Activated naive CD4-positive, alpha-beta T cell treated with anti-CD3 and anti-CD28 coated beads for 36 hours (primary cell): Measurements from ENCODE around the gene DGKI. TPM values are rescaled to one million over a fixed set of nuclear protein-coding genes. Genes with fewer than 3 reads are reported as not detected.

ENCODE experiments used
- CTCF ChIA-PET: fragments of 350-600 bp; sonication (Branson Sonifier 250); formaldehyde crosslinking; loops from one replicate; lab custom pipeline; 2021; ENCODE audit warnings: antibody characterized with exemption; lab: Charles Lee
- DNase-seq: peaks from one replicate; pipeline ENCODE4 v3.0.0-alpha.2; 2020
- H3K27ac Mint-ChIP-seq: one replicate; pipeline ENCODE4 v1.8.0; 2021; ENCODE audit warnings: mild to moderate bottlenecking, mixed read lengths
- H3K27me3 Mint-ChIP-seq: one replicate; pipeline ENCODE4 v1.8.0; 2021; ENCODE audit warnings: low read depth, mixed read lengths
- H3K36me3 Mint-ChIP-seq: one replicate; pipeline ENCODE4 v1.8.0; 2021; ENCODE audit warnings: low read depth, mixed read lengths
- H3K4me1 Mint-ChIP-seq: one replicate; pipeline ENCODE4 v1.8.0; 2021; ENCODE audit warnings: low read depth, mixed read lengths
- H3K4me3 Mint-ChIP-seq: one replicate; pipeline ENCODE4 v1.8.0; 2021; ENCODE audit warnings: mild to moderate bottlenecking, moderate library complexity, mixed read lengths
- H3K9me3 Mint-ChIP-seq: one replicate; pipeline ENCODE4 v1.8.0; 2021; ENCODE audit warnings: mixed read lengths
- intact Hi-C: fragments of 100-400 bp; cut with micrococcal nuclease; formaldehyde crosslinking; loops from one replicate; pipeline ENCODE4 v1.15.1; 2023
- total RNA-seq, 2 experiments: library from RNA; stranded (reverse); gene quantifications; one replicate each; pipeline ENCODE4 v1.2.3, GENCODE V29; 2021

DGKI gene
- total RNA-seq, 2 experiments from 2014 or later = 2.0 to 2.7 TPM

DNA sequence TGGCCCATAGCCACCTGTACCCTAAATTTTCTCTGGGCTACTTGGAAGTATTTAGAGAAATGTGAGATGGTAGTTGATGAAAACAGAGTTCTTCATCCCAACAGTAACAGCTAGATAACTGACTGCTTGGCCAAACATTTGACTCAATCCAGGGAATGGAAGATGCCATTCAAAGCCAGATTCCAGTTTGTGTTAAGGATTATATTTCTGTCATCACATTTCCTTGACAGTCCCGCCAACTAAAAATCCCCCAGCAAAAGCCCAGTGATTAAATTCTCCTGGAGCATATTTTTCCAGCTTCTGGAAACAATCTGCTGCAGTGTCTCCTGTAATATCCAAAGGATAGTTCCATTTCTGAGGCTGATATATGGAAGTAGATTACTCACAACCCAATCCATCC, 457.9 kb downstream of the DGKI start:
- no peak for DNase-seq
- Mint-ChIP-seq H3K27ac (no peak overlapping the region), H3K4me3 (no peak overlapping the region), H3K4me1 (no peaks in the 10 kb centered on the region), H3K9me3 (no peaks in the 10 kb centered on the region), H3K27me3 (peaks cover 2% of the 10 kb centered on the region), H3K36me3 (no peaks in the 10 kb centered on the region)
- intact Hi-C loops = no loop called here
- CTCF ChIA-PET = no interaction called here

DNA sequence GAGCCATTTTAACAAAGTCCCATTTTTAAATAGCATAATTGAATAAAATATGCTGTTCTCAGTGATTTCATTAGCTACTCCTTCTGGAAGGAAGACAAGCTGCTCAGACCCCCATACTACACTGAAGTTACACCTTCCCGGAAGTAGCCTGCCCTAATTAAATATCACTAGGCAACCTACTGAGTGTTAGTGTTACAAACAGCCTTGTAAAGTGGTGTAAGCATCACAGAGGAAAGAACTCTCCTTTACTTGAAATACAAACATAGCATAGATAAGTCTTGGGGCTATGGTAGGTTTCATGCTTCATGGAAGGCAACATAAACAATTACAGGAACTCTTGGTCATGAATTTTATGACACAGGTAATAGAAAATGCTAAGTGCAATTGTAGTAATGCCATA, 459.8 kb downstream of the DGKI start:
- Mint-ChIP-seq H3K9me3 (no peaks in the 10 kb centered on the region), H3K36me3 (no peaks in the 10 kb centered on the region), H3K4me3 (no peak overlapping the region), H3K27me3 (peaks cover 2% of the 10 kb centered on the region), H3K4me1 (no peaks in the 10 kb centered on the region), H3K27ac (no peak overlapping the region)
- CTCF ChIA-PET = interaction anchor here (1.1 kb wide), 1 partner anchor 21 kb away, joined by 3 read pairs; no protein-coding TSS in a partner anchor
- DNase-seq = no peak
- intact Hi-C loops = no loop called here

DNA sequence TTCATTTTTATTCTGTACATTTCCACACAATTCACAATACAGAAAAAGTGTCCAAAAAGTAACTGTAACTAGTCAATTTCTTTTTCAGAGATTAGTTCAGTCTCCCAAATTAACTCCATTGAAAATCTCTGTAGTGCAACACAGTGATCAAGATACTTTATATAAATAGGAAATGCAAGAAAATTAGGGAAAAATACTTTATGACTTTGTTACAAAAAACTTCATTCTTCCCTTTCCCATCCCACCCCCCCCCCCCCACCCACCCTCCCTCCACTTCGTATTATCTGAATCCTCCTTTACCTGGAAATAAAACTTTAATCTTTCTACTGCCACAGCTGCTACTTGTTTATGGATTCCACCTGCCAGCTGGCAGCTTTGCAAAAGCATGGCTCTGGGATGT, 465.7 kb downstream of the DGKI start:
- H3K36me3 Mint-ChIP-seq = no peaks in the 10 kb centered on the region
- intact Hi-C loops = no loop called here
- no peak for DNase-seq
- no peak overlapping the region for H3K27ac Mint-ChIP-seq
- H3K9me3 Mint-ChIP-seq = peaks cover 10% of the 10 kb centered on the region
- no peaks in the 10 kb centered on the region for H3K4me1 Mint-ChIP-seq
- H3K4me3 Mint-ChIP-seq = no peak overlapping the region
- CTCF ChIA-PET = no interaction called here
- no peaks in the 10 kb centered on the region for H3K27me3 Mint-ChIP-seq

DNA sequence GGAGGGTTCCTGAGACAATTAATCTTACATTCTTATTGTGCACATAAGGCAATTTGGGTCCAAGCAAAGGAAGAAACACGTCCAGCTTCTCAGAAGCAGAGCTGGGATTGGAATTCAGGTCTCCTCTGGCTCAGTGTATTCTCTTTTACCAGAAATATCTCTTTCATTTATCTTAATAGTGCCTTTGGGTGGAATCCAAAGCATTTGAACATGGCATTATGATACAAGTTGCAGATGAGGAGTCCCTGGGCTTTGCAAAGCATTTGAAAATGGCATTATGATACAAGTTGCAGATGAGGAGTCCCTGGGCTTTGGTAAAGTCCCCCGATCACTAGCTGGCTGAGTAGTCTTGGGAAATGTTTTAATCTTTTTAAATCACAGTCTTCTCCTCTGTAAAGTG, 473.3 kb downstream of the DGKI start:
- Mint-ChIP-seq H3K27me3 (no peaks in the 10 kb centered on the region), H3K27ac (no peak overlapping the region), H3K9me3 (peaks cover 9% of the 10 kb centered on the region), H3K4me1 (no peaks in the 10 kb centered on the region), H3K4me3 (no peak overlapping the region), H3K36me3 (no peaks in the 10 kb centered on the region)
- CTCF ChIA-PET = interaction anchor here (1.2 kb wide), 1 partner anchor 9 kb away, joined by 3 read pairs; no protein-coding TSS in a partner anchor
- intact Hi-C loops = no loop called here
- DNase-seq = no peak

DNA sequence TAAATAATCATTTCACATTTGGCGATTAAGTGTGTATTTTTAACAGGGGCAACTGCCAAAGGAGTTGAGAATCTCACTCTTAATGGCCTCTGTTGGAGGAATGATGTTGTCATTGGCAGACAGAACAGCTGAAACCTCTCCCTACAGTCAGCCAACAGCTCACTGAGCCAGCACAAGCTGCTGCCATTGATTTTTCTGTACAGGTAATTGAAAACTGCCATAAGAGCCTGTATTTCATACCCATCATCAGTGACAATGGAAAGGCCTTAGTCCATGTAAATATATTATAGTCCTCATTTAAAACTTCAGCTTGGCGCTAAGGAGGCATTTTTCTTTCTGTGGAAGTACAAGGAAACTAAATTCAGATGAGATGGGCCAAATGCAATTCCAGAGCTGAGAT, 475.2 kb downstream of the DGKI start:
- CTCF ChIA-PET = no interaction called here
- no peaks in the 10 kb centered on the region for H3K4me1 Mint-ChIP-seq
- H3K4me3 Mint-ChIP-seq = no peak overlapping the region
- intact Hi-C loops = no loop called here
- no peak overlapping the region for H3K27ac Mint-ChIP-seq
- no peaks in the 10 kb centered on the region for H3K36me3 Mint-ChIP-seq
- H3K9me3 Mint-ChIP-seq = peaks cover 2% of the 10 kb centered on the region
- H3K27me3 Mint-ChIP-seq = no peaks in the 10 kb centered on the region
- no peak for DNase-seq

DNA sequence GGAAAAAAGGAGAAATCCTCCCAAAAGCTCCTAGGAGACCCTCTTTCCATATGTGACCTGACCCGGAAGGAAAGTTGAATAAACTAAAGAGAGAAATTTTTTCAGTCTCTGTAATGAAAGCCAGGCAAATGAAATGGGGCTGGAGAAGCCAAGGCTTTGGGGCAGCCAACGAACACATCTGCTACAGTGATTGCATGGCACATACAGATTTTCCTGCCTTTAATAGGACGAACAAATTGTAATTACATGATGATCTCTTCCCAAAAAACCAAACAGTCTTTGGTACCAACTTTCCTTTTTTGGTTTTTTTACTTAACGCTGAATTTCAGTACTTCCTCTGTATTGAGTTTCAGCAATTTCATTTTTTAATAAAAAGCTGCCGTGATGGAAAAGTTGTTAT, 479.8 kb downstream of the DGKI start:
- Mint-ChIP-seq H3K4me3 (no peak overlapping the region), H3K9me3 (peaks cover 18% of the 10 kb centered on the region), H3K27ac (no peak overlapping the region), H3K36me3 (peaks cover 1% of the 10 kb centered on the region), H3K4me1 (no peaks in the 10 kb centered on the region), H3K27me3 (no peaks in the 10 kb centered on the region)
- no peak for DNase-seq
- CTCF ChIA-PET = no interaction called here
- intact Hi-C loops = no loop called here

DNA sequence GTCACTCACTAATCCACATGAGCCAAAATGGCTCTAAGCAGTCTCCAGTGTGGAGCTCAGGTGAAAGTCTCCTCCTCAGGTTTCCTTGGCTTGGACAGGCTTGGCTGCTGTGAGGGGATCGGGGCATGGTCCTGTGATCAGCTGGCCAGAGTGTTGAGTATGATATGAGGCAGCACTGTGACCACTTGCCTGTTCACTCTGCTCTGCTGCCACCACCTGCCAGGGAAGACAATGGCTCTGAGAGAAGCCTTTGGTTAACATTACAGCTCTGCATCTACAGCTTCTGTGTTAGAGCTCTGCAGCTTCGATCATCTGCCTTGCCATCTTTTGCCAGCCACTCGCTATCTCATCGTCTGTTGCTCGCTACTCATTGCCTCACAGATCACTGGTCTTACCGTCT, 483.1 kb downstream of the DGKI start:
- Mint-ChIP-seq H3K9me3 (peaks cover 28% of the 10 kb centered on the region), H3K4me1 (no peaks in the 10 kb centered on the region), H3K36me3 (peaks cover 3% of the 10 kb centered on the region), H3K27ac (no peak overlapping the region), H3K4me3 (no peak overlapping the region), H3K27me3 (peaks cover 2% of the 10 kb centered on the region)
- no peak for DNase-seq
- intact Hi-C loops = no loop called here
- CTCF ChIA-PET = interaction anchor here (0.7 kb wide), 1 partner anchor 9 kb away, joined by 3 read pairs; no protein-coding TSS in a partner anchor

DNA sequence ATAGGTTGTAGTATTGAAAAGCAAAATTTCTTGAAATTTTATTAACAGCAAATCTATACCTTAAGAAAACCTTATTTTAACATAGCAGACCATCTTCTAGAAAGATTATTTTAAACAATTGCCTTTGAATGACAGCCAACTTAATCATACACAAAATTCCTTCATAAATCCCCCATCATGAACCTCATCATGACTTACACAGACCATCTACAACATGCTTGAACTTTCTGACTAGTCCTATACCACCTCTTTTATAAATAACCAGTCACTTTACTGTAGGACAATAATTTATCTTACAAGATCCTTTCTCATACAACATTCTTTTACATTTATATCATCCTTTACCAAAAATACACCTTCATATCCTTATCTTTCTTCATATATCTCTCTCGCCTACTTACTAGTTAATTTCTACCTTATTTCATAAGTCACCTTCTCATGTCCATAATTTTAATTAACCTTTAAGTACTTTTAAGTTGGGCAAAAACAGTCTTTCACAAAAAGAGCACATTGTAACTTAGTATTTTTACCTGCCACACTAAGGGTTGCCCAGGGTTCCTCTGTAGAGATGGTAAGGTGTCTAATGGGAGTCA, 486.6 kb downstream of the DGKI start:
- CTCF ChIA-PET = no interaction called here
- Mint-ChIP-seq H3K9me3 (peaks cover 26% of the 10 kb centered on the region), H3K4me3 (no peak overlapping the region), H3K27ac (no peak overlapping the region), H3K36me3 (peaks cover 3% of the 10 kb centered on the region), H3K27me3 (peaks cover 2% of the 10 kb centered on the region), H3K4me1 (no peaks in the 10 kb centered on the region)
- intact Hi-C loops = no loop called here
- DNase-seq = no peak

DNA sequence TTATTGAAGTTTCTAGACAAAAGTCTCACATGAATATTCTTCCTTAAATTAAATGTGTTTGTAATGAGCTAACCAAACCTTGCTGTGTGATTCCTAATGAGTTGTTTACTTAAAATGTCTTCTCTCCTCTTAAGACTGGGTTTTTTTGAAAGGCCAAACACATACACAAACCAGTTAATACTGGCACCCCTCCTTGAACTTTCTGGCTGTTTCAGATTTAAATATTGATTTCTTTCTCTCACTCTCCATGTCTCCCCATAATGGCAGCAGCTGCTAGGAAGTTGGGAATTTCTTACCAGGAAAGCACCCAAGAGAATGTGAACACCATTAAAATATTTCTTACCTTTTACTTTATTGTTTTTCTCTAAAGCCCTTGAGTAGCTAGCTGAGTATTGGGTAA, 491.8 kb downstream of the DGKI start:
- Mint-ChIP-seq H3K4me1 (no peaks in the 10 kb centered on the region), H3K36me3 (no peaks in the 10 kb centered on the region), H3K27ac (no peak overlapping the region), H3K4me3 (no peak overlapping the region), H3K9me3 (peaks cover 5% of the 10 kb centered on the region), H3K27me3 (no peaks in the 10 kb centered on the region)
- intact Hi-C loops = no loop called here
- DNase-seq = no peak
- CTCF ChIA-PET = no interaction called here

DNA sequence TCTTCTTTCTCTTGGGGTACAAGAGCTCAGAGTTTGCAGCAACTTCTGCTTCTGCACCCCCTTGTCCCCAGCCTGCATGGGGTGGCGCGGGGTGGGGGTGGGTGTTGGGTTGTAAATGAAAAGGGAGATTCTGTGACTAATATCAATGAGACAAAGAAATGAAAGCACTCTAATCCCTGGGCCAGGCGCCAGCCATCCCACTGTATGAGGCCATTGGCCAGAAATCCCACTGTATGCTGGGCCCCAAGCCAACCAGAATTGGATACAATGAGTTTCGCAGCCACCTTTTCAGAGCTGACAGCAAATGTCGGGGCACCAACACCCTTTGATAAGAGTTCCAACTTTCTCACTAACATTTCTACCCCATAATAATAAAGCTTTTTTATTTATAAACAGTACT, 492.4 kb downstream of the DGKI start:
- H3K36me3 Mint-ChIP-seq = no peaks in the 10 kb centered on the region
- DNase-seq = no peak
- no peak overlapping the region for H3K4me3 Mint-ChIP-seq
- CTCF ChIA-PET = no interaction called here
- no peaks in the 10 kb centered on the region for H3K27me3 Mint-ChIP-seq
- intact Hi-C loops = no loop called here
- no peak overlapping the region for H3K27ac Mint-ChIP-seq
- H3K4me1 Mint-ChIP-seq = no peaks in the 10 kb centered on the region
- H3K9me3 Mint-ChIP-seq = peaks cover 3% of the 10 kb centered on the region

DNA sequence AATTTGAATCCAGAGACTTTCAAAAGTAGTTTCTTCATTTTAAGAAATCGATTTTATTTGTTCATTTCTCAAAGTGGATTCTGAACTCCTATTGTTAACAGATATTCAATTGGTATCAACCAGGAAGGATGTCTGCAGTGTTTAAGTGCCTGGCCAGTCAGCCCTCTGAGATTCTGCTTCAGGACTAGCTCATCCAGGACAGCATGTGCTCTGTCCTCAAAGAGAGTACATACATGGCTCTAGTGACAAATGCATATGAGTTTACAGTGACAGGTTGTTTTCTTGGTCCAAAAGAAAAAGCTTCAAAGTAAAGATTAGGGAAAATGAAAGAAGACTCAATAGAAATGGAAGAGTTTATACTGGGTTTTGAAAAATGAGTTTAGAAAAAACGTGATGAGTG, 494.8 kb downstream of the DGKI start:
- no peak for DNase-seq
- H3K27ac Mint-ChIP-seq = no peak overlapping the region
- CTCF ChIA-PET = no interaction called here
- peaks cover 3% of the 10 kb centered on the region for H3K9me3 Mint-ChIP-seq
- no peaks in the 10 kb centered on the region for H3K36me3 Mint-ChIP-seq
- H3K4me1 Mint-ChIP-seq = no peaks in the 10 kb centered on the region
- intact Hi-C loops = no loop called here
- no peaks in the 10 kb centered on the region for H3K27me3 Mint-ChIP-seq
- no peak overlapping the region for H3K4me3 Mint-ChIP-seq

DNA sequence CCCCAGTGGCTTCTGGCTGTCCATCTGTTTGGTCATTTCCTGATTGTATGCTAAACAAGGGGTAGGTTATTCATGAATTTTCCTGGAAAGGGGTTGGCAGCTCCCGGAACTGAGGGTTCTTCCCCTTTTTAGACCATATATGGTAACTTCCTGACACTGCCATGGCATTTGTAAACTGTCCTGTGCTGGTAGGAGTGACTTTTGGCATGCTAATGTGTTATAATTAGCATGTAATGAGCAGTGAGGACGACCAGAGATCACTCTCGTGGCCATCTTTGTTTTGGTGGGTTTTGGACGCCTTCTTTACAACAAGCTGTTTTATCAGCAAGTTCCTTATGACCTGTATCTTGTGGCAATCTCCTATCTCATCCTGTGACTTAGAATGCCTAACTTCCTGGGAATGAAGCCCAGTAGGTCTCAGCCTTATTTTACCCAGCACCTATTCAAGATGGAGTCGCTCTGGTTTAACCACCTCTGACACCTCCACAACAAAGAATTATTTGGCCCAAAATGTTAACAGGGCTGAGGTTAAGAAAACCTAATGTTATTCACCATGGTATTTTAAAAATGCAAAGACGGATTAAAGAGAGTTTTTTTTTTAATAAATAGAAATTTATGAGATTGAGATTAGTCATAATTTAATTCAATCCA, 500.9 kb downstream of the DGKI start:
- Mint-ChIP-seq H3K36me3 (no peaks in the 10 kb centered on the region), H3K27ac (no peak overlapping the region), H3K27me3 (peaks cover 16% of the 10 kb centered on the region), H3K9me3 (peaks cover 2% of the 10 kb centered on the region), H3K4me3 (no peak overlapping the region), H3K4me1 (peaks cover 2% of the 10 kb centered on the region)
- no peak for DNase-seq
- CTCF ChIA-PET = no interaction called here
- intact Hi-C loops = no loop called here

DNA sequence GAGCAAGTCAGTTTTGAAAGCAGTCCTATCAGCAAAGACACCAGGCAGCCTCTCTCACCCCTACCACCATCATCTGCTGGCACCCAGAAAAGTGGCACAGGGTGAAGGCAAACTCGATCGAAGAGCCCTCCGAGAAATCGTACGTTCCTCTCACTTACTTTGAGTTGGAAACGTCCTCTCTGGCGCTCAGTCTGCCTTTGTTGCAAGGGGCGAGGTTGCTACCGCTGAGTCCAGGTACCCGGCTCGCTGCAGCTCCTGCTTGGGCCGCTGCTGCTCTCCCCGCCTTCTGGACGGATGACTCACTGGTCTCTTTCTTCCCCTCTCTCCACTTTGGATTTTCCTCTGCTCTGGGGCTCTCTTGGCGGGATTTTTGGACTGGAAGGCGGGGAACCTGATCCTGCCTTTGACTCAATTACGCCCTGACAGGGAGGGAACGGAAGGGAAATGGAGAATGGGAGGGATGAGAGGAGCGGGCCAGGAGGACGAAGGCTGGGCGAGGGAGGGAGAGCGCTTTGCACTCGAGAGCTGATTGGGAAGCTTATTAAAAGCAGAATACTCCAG, 503.4 kb downstream of the DGKI start, which contains the start of gene PTN:
PTN (minus strand) TSS at position 453 of the 561 bp plus-strand sequence. CDS start 88,760 bp downstream, outside the sequence.
- intact Hi-C loops = no loop called here
- CTCF ChIA-PET = no interaction called here
- no peak for DNase-seq
- no peak within 1 kb of the TSS for H3K4me3 Mint-ChIP-seq
- no peaks in the 10 kb centered on the region for H3K36me3 Mint-ChIP-seq
- no peak within 1 kb of the TSS for H3K27ac Mint-ChIP-seq
- H3K27me3 Mint-ChIP-seq = peaks cover 16% of the 10 kb centered on the region
- H3K9me3 Mint-ChIP-seq = peaks cover 2% of the 10 kb centered on the region
- H3K4me1 Mint-ChIP-seq = peaks cover 2% of the 10 kb centered on the region
